Stomach (tissue), 9 donors: ENCODE results near the gene CFAP46. TPM values are rescaled to one million over a fixed set of nuclear protein-coding genes. Genes with fewer than 3 reads are reported as not detected.
"Not testable (repeated sequence)": the region's sequence is repeated elsewhere in the genome, so short reads cannot be mapped to it uniquely, and the experiment has no call there.

ENCODE experiments used
- DNase-seq, 2 donors: peaks; one replicate each; pipeline versions ENCODE4 v3.0.0 to v3.0.0-alpha.2; 2013 to 2019
- H3K27ac ChIP-seq, 5 donors: fragments of 200-600 bp in 4 of 5; sonication (generic) in 4 of 5; one replicate each; pipeline ENCODE4 v1.5.1; 2013 to 2019; ENCODE audit warnings: mild to moderate bottlenecking in 1 of 5, moderate library complexity in 1 of 5
- H3K27me3 ChIP-seq, 3 donors: fragments of 200-600 bp; sonication (generic); one replicate each; pipeline ENCODE4 v1.5.1; 2017 to 2019; ENCODE audit warnings: mixed run types in 1 of 3
- H3K36me3 ChIP-seq, 4 donors: fragments of 200-600 bp; sonication (generic); 1 replicate in 3 of 4; 2 replicates in 1 of 4; pipeline ENCODE4 v1.5.1; 2016 to 2019
- H3K4me1 ChIP-seq, 4 donors: fragments of 200-600 bp; sonication (generic); one replicate each; pipeline ENCODE4 v1.5.1; 2016 to 2019
- H3K4me3 ChIP-seq, 4 donors: fragments of 200-600 bp; sonication (generic) in 3 of 4; one replicate each; pipeline ENCODE4 v1.5.1; 2016 to 2019; ENCODE audit warnings: mild to moderate bottlenecking in 1 of 4
- H3K9me3 ChIP-seq, 4 donors: fragments of 200-600 bp; sonication (generic); one replicate each; pipeline ENCODE4 v1.5.1; 2016 to 2019
- CTCF ChIP-seq, 7 experiments: fragments of 450-650 bp in 4 of 7; fragments of 200-600 bp in 3 of 7; sonication (generic) in 3 of 7; IDR thresholded peaks; one replicate each; pipeline ENCODE4 v1.5.1; 2016 to 2019; ENCODE audit warnings: antibody characterized with exemption in 7 of 7, control low read depth in 2 of 7, mild to moderate bottlenecking in 1 of 7
- EP300 ChIP-seq: sonication (generic); formaldehyde crosslinking; IDR thresholded peaks from one replicate; pipeline ENCODE4 v1.6.1; 2017; ENCODE audit warnings: antibody characterized with exemption
- POLR2A ChIP-seq, 4 donors: fragments of 450-650 bp; IDR thresholded peaks; one replicate each; pipeline ENCODE4 v1.6.1; 2016; ENCODE audit warnings: antibody characterized with exemption in 4 of 4, control low read depth in 2 of 4, mild to moderate bottlenecking in 1 of 4, moderate library complexity in 1 of 4
- POLR2AphosphoS5 ChIP-seq, 3 donors: sonication (generic); formaldehyde crosslinking; IDR thresholded peaks; one replicate each; pipeline ENCODE4 v1.6.1; 2016; ENCODE audit warnings: antibody characterized with exemption in 3 of 3
- WGBS, 5 donors: extraction: QIAGEN DNeasy Blood & Tissue Kit in 3 of 5; methylation state at CpG; one replicate each; pipeline versions ENCODE4 v1.1.5 to v1.1.7; 2013 to 2018; 5-methylcytosine and 5-hydroxymethylcytosine counted together
- intact Hi-C: fragments of 100-400 bp; cut with DNase I; formaldehyde crosslinking; loops from one replicate; pipeline ENCODE4 v1.15.1; 2023; ENCODE audit warnings: low total_unique reads
- polyA plus RNA-seq, 3 donors: library from polyadenylated mRNA; stranded (reverse); fragments of 200-250 nt; gene quantifications; one replicate each; pipeline ENCODE4 v1.2.3, GENCODE V29; 2013
- total RNA-seq, 5 donors: library from RNA; depleted of rRNA; stranded (reverse); fragments of >200 nt; gene quantifications; one replicate each; pipeline versions ENCODE4 v1.1.0 to v1.2.3, GENCODE V29; 2014 to 2016
- donor health status: healthy with polysubstance abuse.
- donor health status: Bipolar disorder and iron deficiency.
- donor health status: healthy.

Gene CFAP46
- total and polyA plus RNA-seq, 8 donors = under 0.01 to 5.8 (median 1.8) TPM; not detected in 1

DNA sequence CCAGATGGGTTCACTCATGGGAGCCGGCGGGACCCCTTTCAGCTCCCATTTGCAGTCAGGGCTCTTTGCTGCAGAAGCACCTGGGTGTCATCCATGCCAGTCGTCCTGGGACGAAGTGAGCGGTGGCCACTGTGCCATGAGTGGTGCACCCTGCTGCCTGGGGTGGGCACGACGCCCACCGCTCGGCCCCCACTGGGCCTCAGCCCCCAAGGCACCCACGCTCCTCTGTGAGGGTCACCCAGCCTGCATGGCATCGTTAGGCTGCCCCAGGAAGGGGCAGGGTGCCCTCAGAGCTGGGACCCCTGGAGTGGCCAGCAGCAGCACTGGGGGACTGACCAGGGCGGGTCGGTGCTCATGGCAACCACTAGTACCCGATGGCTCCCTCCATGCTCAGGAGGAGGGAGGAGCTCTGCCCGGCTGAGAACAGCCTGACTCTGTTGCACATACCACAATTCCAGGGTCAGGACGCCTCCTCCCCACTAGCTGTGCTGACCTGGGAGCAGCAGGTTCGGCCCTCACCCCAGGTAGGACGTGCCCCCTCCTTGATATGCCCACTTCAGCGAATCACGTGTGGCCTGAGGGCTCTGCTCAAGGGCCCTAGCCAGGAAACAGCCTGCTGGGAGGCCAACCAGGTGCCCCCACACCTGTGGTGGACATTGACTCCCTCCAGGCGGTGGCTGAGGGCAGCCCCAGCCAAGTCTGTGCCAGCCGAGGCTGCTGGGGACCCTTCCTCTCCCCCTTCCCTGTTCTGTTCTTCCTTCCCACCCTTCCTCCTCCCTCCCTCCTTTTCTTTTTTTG is 28.5 kb upstream of the CFAP46 start:
- DNase-seq = no peak
- H3K27me3 ChIP-seq = peaks cover 0 to 97% (median 48%) of the 10 kb centered on the region in 3 donors

GRCh38 chr10:132967540-132967939 is 25.2 kb upstream of the CFAP46 start:
- Histone ChIP-seq H3K27me3 (peaks cover 0 to 64% (median 17%) of the 10 kb centered on the region in 3 donors), H3K27ac (no peak overlapping the region), H3K36me3 (no peaks in the 10 kb centered on the region), H3K4me1 (peaks cover 1 to 11% (median 6%) of the 10 kb centered on the region in 4 donors), H3K4me3 (no peak overlapping the region), H3K9me3 (peaks cover 0 to 14% (median 4%) of the 10 kb centered on the region in 4 donors)
- intact Hi-C loops = no loop called here
- WGBS, 5 donors = 46 to 69% (median 55%) methylated on average over 11 of the region's 11 CpGs
- TF ChIP-seq CTCF (IDR thresholded peaks at IDR 0.05) = no peak
- TF ChIP-seq EP300 = no peak
- TF ChIP-seq POLR2AphosphoS5 (IDR thresholded peaks at IDR 0.05) = no peak
- no peak for DNase-seq

More for the DNA sequence above, 28.5 kb upstream of the CFAP46 start:
- intact Hi-C loops = no loop called here
- no peaks in the 10 kb centered on the region for H3K36me3 ChIP-seq
- peaks cover 0 to 14% (median 4%) of the 10 kb centered on the region in 4 donors for H3K9me3 ChIP-seq
- H3K27ac ChIP-seq = no peak overlapping the region
- no peak for TF ChIP-seq CTCF (IDR thresholded peaks at IDR 0.05)
- no peak for TF ChIP-seq POLR2AphosphoS5 (IDR thresholded peaks at IDR 0.05)
- no peak for TF ChIP-seq EP300
- TF ChIP-seq POLR2A (IDR thresholded peaks at IDR 0.05) = no peak
- H3K4me3 ChIP-seq = no peak overlapping the region
- H3K4me1 ChIP-seq = no peaks in the 10 kb centered on the region
- 58 to 74% (median 68%) methylated on average over 14 to 22 of the region's 22 CpGs for WGBS, 5 donors

DNA sequence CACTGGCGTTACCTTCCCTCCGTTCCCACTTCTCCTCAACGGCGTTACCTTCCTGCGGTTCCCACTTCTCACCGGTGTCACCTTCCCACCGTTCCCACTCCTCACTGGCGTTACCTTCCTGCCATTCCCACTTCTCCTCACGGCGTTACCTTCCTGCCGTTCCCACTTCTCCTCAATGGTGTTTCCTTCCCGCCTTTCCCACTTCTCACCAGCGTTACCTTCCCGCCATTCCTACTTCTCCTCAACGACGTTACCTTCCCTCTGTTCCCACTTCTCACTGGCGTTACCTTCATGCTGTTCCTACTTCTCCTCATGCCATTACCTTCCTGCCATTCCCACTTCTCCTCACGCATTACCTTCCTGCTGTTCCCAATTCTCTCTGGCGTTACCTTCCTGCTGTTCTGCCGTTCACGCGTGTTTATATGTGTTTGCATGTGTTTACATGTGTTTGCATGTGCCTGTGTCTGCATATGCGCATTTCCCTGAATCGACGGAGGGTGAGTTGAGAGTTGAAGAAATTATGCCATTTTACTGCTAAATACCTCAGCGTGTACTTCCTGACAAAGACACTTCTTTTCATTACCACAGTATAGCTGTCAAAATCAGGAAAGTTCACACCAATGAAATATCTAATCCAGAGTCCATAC is 23.2 kb upstream of the CFAP46 start:
- peak overlapping the region in 2 of 5 donors; percentile 24 to 61 for H3K27ac ChIP-seq
- intact Hi-C loops = no loop called here
- TF ChIP-seq POLR2A (IDR thresholded peaks at IDR 0.05) (no peak), EP300 (no peak)
- H3K4me1 ChIP-seq = peaks cover 9 to 23% (median 15%) of the 10 kb centered on the region in 4 donors
- no peak for DNase-seq
- no peaks in the 10 kb centered on the region for H3K36me3 ChIP-seq
- peaks cover 0 to 7% (median 2%) of the 10 kb centered on the region in 4 donors for H3K9me3 ChIP-seq
- H3K27me3 ChIP-seq = peaks cover 0 to 57% (median 1%) of the 10 kb centered on the region in 3 donors
- peak overlapping the region in 2 of 4 donors; percentile 31 to 40 for H3K4me3 ChIP-seq
- 45 to 80% (median 59%) methylated on average over 26 of the region's 26 CpGs for WGBS, 5 donors

GRCh38 chr10:132964707-132965410 is 22.5 kb upstream of the CFAP46 start:
- H3K4me3 ChIP-seq = peak overlapping the region; percentile 31 to 40 (median 34)
- 41 to 72% (median 49%) methylated on average over 42 to 43 of the region's 43 CpGs for WGBS, 5 donors
- H3K36me3 ChIP-seq, DNase-seq, intact Hi-C loops, H3K9me3 ChIP-seq: not testable (repeated sequence)
- H3K4me1 ChIP-seq = peaks cover 9 to 23% (median 17%) of the 10 kb centered on the region in 4 donors
- peaks cover 0 to 57% (median 0%) of the 10 kb centered on the region in 3 donors for H3K27me3 ChIP-seq
- H3K27ac ChIP-seq = peak overlapping the region in 4 of 5 donors; percentile 24 to 61 (median 43)

GRCh38 chr10:132964231-132964630 is 21.9 kb upstream of the CFAP46 start:
- TF ChIP-seq CTCF (IDR thresholded peaks at IDR 0.05) (no peak), EP300 (no peak)
- 74 to 86% (median 82%) methylated on average over 11 to 15 of the region's 15 CpGs for WGBS, 5 donors
- intact Hi-C loops = no loop called here
- no peak overlapping the region for H3K27ac ChIP-seq
- H3K27me3 ChIP-seq = peaks cover 0 to 53% (median 0%) of the 10 kb centered on the region in 3 donors
- no peak for DNase-seq
- peaks cover 9 to 23% (median 17%) of the 10 kb centered on the region in 4 donors for H3K4me1 ChIP-seq
- no peaks in the 10 kb centered on the region for H3K36me3 ChIP-seq
- peak overlapping the region; percentile 31 to 40 (median 34) for H3K4me3 ChIP-seq
- H3K9me3 ChIP-seq = no peaks in the 10 kb centered on the region
